HG03439 (cell line): ENCODE results near the gene C4BPB.

ENCODE experiments used
- ATAC-seq: cut with Tn5 transposase; IDR thresholded peaks from one replicate; pipeline ENCODE4 v1.9.1; 2021; ENCODE audit warnings: mild to moderate bottlenecking, moderate library complexity; ENCODE audit not compliant: unreplicated experiment

The C4BPB gene

DNA sequence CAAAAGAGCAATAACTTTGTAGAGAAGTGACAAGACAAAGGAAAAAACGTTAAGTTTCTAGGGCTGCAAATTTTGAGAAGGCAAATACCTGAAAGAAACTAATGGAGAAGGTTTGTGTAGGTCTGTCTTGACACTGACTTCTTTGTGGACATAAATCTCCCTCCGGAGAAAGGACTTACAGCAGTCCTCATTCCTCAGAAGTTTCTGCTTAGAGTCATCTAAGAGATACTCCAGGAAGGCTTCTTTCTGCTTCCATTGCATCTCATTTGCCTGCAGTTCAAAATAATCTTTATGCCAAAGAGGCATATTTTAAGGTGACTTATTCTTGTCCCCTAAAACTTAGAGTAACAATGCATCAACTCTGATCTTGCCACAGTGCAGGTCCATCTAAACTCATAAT is 4.4 kb upstream of the C4BPB start:
- ATAC-seq: no peak

DNA sequence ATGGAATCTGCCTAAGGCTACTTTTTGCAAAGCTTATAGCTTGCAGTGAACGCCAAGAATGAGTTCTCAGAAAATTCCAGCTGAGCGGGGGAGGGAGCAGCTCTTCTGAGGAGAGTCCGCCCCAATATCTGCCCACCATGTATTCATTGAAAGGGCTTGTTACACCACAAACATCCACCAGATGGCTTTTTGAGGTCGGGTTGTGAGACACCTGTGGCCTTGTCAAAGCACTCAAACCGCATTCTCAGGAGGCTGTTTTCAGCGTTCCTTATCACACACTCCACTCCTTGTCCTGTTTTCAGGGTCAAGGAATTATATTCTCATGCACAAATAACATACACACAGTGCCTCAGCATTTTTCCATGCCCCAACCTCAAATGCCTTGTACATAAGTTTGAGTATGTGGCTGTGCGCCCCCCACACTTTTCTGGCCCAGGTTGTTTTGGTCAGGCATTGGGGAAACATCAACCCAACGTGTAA is 3.9 kb upstream of the C4BPB start:
- ATAC-seq: peak; percentile 54

DNA sequence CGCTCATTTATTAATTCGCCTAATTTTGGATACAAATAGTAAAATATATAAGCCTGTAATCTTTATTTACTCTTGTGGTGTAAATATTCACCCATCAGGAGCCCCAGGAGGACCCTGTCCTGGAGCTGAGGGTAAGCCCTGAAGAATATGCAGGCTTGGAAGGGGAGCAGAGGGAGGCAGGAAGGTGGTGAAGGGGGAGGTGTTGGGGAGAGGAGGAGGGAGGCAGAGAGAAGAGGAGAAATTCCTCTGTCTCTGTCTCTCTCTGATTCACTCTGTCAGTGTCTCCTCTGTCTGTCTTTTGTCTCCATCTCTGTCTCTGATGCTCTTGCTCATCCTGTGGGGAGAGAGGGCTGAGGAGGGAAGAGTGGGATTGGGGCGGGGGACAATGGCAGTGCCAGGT is 2.8 kb upstream of the C4BPB start:
- ATAC-seq: no peak

DNA sequence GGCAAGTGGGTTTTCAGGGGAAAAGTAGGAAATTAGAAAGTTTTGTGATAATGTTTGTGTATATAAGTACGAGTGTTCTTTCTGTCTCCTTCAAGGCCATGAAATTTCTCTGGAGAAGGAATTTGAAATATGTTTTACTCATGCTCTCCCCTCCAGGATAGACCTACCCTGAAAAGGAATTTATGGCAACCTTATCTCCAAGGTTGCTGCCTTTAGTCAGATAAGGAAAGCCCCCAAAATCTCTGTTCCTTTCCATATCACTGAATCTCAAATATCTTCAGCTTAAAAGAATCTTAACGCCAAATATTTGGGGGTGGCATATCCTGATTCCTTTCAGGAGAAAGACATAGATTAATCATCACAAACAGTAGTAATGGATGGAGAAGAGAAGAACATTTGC is 499 bp upstream of the C4BPB start:
- no peak for ATAC-seq

DNA sequence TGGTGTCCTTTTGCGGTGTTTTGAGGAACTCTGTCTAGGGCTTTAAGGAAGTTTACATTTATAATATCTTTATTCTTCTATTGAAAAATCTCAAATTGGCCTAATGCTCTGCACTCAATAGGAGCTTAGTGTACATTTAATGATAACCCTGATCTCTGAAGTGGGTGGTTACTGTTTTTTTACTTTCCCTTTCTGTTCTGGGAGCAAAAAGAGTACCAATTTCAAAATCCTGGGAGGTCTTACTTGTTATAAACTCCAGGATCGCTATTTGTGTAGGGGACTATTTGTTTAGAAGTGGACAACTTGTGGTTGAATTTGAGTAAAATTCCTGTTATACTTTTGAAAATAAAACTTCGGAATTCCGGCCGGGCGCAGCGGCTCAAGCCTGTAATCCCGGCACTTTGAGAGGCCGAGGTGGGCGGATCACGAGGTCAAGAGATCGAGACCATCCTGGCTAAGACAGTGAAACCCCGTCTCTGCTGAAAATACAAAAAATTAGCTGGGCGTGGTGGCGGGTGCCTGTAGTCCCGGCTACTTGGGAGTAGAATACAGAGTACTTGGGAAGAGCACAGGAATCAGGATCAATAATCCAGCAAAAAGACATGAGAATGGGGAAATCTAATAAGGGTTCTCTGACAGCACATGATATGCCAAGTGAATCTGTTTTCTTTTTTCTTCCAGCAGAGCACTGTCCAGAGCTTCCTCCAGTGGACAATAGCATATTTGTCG is 1.1 kb downstream of the C4BPB start:
- no peak for ATAC-seq

DNA sequence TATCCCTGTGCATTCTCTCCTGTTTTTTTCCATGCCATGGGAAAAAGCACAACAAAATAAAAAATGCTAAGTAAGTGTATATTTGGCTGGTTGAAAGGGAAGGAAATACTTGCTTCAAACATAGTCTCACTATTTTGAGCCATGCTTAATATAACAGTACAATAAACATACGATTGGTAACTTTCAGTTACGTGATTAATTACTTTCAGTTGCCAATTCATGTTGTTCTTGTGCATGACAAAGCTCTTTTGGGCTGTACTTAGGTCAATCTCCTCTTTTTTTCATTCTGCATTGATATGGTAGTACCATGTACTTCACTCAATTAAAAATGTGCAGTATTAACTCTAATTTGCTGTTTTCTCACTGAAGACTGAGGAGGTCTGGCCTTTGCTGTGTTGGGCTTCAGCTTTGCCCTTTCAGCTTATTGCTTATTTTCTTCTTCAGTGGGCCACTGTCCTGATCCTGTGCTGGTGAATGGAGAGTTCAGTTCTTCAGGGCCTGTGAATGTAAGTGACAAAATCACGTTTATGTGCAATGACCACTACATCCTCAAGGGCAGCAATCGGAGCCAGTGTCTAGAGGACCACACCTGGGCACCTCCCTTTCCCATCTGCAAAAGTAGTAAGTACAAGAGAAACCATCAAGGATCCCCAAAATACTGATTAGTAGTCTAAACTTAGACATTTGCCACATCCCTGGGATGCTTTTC is 2.7 kb downstream of the C4BPB start:
- ATAC-seq: no peak

DNA sequence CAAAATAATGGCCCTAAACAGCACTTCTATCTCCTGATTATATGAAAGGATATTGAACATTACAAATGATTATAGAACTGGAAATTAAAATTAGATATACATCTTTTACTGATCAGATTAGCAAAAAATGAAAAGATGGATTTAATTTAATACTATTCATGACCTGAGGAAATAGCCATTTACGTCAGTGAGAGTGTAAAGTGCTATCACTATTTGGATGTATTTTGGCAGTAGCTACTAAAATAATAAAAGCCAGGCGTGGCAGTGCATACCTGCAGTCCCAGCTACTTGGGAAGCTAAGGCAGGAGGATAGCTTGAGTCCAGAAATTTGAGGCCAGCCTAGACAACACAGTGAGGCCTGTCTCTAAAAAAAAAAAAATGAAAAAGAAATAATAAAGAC is 5.3 kb downstream of the C4BPB start:
- no peak for ATAC-seq

DNA sequence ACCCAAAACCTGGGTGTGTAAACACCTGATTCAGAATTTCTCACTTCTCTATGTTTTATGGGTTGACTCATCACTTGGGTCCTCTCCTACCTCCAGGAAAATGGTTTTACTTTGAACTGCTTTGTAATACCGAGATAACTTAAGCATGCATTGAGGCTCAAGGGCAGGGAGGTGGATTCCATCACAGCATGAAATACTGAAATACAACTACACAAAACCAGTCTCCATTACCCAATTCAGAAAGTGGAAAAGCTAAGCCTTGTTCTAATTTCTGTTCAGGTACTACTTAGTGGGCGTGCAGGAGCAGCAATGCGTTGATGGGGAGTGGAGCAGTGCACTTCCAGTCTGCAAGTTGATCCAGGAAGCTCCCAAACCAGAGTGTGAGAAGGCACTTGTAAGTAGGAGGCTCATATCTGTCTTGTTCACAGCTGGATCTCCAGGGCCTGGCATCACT is 9.2 kb downstream of the C4BPB start:
- peak; percentile 80 for ATAC-seq

DNA sequence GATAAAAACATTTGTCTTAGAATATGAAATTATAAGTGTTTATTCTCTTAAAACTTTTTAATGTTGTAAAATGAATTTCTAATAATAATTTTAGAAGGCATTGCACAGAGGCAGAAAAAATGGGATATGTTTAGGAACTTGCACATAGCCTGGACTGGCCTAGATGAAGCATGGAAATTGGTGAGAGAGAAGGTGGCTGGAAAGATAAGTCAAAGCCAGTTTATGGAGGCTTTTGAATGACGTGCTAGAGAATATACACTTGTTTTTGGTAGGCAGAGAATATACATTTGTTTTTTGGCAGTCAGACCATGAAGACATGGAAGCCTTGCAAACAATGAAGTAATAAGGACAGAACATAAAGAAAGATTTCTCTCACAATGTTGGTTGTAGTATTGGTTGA is 13.1 kb downstream of the C4BPB start:
- ATAC-seq: no peak

DNA sequence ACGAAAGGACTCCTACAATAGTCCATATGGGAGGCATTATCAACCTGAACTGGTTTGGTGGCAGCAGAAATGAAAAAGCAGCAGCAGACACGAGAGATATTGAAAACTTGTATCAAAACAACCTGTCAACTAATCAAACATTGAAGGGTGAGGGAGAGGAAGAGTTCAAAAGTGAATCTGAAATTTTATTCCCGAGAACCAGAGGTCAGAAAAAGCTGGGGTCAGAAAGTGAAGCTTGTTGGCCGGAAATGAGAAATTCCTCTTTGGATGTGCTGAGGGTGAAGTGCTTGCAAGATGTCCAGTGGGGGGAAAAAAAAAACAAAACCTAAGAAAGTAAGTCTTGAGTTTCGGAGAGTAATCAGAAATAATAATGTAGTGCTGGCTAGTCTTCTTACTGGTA is 13.5 kb downstream of the C4BPB start:
- no peak for ATAC-seq

DNA sequence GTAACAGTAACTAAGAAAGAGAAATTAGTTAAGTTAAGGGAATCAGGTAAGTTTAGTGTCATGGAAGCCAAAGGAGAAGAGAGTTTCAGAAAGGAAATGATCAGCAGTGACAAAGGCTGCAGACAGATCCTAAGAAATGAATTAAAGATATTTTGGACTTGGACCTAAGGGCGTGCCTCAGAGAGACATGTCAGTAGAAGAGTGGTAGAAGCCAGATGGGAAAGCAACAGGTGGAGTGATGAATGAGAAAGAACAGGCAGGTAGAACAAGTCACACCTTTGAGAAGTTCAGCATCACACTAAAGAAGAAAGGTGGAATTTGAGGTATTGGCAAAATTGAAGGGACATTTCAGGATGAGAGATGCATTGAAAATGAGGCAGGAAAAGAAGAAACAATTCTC is 14.0 kb downstream of the C4BPB start:
- no peak for ATAC-seq

DNA sequence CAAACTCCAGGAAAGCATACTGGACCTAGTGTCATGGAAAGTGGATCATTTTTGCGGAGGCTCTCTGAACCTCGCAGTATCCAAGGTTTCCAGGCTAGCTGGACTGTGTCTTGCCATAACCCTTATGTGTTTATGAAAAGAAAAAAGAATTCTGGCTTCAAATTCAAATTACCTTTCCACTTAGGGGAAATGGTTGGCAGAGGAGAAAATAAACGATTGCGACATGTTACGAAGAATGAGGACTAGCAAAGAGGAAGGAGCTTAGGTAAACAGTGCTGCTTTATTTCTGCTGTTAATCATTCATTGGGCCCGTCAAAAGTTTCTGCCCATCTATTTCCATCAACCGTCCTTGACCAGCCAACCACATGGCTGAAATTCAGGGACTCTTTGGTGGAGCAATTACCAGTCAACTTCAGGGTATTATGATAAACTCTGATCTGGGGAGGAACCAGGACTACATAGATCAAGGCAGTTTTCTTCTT is 15.3 kb downstream of the C4BPB start, which contains the start of gene C4BPA:
TSS of gene C4BPA (plus strand) at position 342 of the 482 bp plus-strand sequence. CDS start 8,793 bp downstream, outside the sequence.
- ATAC-seq: no peak

DNA sequence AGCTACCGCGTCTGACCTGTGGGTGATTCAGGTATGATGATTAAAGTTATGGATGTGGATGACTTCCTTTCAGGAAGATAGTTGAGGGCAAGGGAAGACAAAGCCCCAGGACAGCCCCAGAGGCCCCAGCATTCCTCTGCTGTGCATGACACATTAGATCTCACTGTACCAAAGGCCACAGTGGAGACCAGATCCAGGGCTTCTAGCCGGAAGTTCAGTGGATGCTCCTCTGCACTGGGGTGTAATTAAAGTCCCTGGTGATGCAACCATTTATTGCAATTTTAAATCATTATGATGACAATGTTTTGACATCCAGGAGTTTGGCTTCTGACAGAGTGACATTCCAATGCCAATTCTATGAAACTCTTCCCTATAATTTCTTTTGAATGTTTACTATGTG is 20.3 kb downstream of the C4BPB start:
- no peak for ATAC-seq

DNA sequence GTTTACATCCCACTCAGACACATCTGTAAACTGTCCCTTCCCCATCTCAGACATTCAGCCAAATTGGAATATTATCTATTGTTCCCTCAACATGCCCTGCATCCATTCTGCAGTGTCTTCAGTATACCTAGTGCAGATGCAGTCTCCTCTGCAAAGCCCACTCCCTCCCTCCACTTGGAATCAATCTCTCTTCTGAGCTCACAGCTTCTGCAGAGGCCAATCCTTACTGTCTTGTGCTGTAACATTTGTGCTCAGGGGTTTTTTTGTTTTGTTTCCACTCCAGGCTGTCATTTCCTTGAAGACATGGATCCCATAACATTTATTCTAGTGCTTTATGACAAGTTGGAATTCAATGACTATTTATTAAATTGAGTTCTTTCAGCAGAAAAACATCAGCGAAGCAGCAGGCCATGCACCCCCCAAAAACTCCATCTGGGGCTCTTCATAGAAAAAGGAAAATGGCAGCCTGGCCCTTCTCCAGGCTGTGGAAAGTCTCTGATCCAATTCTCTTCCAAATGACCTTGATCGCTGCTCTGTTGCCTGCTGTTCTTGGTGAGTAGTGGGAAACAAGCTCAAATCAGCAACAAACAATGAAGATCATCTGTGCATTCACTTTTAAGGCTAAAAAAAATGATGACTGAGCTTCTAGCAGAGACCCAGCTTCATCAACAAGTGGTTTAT is 24.1 kb downstream of the C4BPB start:
- no peak for ATAC-seq

DNA sequence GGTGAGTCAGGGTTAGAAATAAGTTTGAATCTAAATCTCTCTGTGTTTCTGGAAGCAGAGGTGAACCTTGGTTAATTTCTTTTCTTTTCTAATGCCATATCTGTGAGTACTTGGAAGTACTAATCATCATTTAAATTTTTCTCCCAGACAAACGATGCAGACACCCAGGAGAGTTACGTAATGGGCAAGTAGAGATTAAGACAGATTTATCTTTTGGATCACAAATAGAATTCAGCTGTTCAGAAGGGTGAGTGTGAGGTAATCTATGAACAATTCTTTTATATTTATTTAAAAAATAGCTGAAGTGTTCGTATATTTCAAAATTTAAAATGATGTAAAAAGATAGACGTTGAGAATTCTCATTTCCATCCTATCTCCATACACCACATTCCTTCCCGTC is 26.6 kb downstream of the C4BPB start:
- no peak for ATAC-seq

DNA sequence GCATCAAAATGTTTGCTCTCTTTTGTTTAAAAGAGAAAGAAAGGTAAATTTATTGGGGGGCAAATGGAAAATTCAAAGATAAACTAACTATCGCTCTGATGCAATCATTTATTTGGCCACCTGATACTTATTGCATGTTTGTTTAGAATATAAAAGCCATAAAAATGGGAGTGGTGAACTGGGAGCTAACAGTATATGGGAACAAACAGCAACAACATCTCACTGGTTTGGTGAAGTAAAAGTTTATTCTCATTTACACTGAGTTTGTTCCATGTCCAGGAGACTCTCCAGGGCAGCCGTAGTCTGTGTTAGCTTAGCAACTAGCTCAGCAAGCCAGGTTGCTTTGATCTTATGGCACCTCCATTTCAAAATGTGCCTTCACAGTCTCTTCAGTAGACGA is 35.7 kb downstream of the C4BPB start:
- ATAC-seq: no peak

DNA sequence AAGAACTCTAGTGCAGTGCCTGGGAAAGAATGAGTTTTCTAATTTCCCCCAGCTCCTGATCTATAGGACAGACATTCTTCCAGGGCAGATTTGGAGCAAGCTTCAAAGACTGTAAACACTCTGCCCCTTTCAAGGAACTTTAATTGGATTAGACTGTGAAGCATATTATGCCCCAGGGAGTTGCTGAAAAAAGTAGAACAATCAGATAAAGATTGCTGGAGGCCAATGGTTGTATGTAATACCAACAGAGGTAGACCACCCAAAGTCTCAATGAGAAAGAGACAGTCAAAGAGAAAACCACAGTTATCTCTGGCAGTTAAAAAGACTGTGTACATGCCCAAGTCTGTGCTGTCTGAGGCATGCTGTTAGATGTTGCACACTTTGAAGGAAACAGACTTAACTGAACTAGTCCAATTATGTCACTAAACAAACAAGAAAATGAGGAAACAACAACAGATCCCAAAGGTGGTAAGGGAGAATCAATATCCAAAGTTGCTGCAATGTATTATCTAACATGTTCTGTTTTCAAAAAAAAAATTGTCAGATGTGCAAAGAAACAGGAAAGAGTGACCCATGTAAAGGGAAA is 39.8 kb downstream of the C4BPB start:
- no peak for ATAC-seq

DNA sequence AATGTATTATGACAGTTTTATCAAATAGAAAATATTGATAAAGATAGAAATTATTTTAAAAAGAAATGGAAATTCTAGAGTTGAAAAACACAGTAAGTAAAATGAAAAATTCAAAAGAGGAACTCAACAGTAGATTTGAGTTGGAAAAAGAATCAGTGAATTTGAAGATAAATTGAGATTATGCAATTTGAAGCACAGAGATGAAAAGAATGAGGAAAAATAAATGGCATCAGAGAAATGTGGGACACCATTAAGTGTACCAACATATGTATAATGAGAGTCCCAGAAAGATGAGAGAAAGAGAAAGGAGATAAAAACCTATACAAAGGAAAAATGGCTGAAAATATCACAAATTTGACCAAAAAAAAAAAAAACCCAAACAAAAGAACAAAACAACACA is 40.4 kb downstream of the C4BPB start:
- ATAC-seq: no peak

DNA sequence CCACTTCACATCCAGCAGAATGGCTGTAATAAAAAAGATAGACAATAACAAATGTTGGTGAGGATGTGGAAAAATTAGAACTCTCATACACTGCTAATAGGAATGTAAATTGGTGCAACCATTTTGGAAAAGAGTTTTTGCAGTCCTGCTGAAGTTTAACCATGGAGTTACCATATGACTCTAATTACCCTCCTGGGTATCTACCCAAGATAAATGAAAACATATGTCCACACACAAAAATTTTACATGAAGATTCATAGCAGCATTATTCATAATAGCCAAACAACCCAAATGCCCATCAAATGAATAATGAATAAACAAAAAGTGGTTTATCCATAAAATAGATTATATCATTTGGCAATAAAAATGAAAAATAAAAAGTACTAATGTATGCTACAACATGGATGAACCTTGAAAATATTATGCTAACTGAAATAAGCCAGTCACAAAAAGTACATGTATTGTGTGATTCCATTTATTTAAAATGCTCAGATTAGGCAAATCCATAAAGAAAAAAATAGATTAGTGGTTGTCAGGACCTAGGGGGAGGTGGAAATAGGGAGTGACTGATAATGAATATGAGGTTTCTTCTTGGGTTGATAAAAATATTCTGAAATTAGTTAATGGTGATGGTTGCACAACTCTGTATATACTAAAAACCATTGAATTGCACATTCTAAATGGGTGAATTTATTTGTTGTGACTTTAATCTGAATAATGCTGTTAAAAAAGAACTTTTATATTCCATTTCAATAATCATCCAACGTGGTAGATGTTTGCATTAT is 41.8 kb downstream of the C4BPB start:
- ATAC-seq: no peak

DNA sequence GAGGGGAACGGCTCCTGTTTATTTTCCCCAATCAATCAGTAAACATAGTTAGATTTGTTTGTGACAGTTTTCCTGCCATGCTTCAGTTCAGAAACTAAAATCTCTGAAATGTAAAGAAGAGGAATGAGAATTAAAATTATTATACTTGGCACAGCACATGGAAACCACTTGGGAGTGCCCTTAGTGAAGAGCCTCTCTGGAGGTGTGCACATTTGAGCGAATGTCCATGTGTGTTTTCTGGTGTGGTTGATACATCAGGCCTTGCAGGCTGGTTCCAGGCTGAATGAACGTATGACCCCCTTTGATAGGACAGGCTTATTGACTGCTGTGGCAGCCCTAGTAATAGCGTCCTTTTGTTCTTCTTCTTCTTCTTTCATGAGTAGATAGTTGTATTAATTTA is 42.5 kb downstream of the C4BPB start:
- no peak for ATAC-seq
